Neural cell (in vitro differentiated cells): ENCODE results near the gene NACA. TPM values are rescaled to one million over a fixed set of nuclear protein-coding genes. Genes with fewer than 3 reads are reported as not detected.

Experiments
- H2AFZ ChIP-seq: fragments of 200-600, 300-800 bp; sonication (generic), shearing (Covaris generic); 2 replicates; pipeline ENCODE4 v1.6.0; 2014; ENCODE audit warnings: low read depth, mild to moderate bottlenecking, antibody characterized with exemption, low read length, moderate library complexity
- H3F3A ChIP-seq: fragments of 200-600 bp; shearing (Covaris generic); 2 replicates; pipeline ENCODE4 v1.6.1; 2016; ENCODE audit warnings: mild to moderate bottlenecking, moderate library complexity, mixed read lengths, antibody characterized with exemption, low read length; ENCODE audit not compliant: insufficient read depth, poor library complexity, severe bottlenecking
- H3K27ac ChIP-seq: fragments of 200-600, 300-800 bp; sonication (generic), shearing (Covaris generic); 2 replicates; pipeline ENCODE4 v1.5.1; 2014; ENCODE audit warnings: mild to moderate bottlenecking, low read length, moderate library complexity
- H3K27me3 ChIP-seq: fragments of 300-800, 200-600 bp; sonication (generic), shearing (Covaris generic); 2 replicates; pipeline ENCODE4 v1.6.0; 2014; ENCODE audit warnings: mild to moderate bottlenecking, low read depth, low read length, moderate library complexity; ENCODE audit not compliant: insufficient read depth
- H3K36me3 ChIP-seq: fragments of 300-800, 200-600 bp; sonication (generic), shearing (Covaris generic); 2 replicates; pipeline ENCODE4 v1.5.1; 2014; ENCODE audit warnings: mild to moderate bottlenecking, antibody characterized with exemption, low read length, moderate library complexity; ENCODE audit not compliant: insufficient read depth
- H3K4me2 ChIP-seq: fragments of 300-800, 200-600 bp; sonication (generic), shearing (Covaris generic); 2 replicates; pipeline ENCODE4 v1.6.0; 2014; ENCODE audit warnings: mild to moderate bottlenecking, low read length
- H3K4me3 ChIP-seq: fragments of 300-800, 200-600 bp; sonication (generic), shearing (Covaris generic); 2 replicates; pipeline ENCODE4 v1.5.1; 2014; ENCODE audit warnings: mild to moderate bottlenecking, low read length, moderate library complexity
- H3K79me2 ChIP-seq: fragments of 200-600 bp; shearing (Covaris generic); replicated peaks from 2 replicates; pipeline ENCODE4 v1.6.0; 2014; ENCODE audit warnings: mild to moderate bottlenecking, low read length, moderate library complexity; ENCODE audit not compliant: insufficient read depth
- H3K9ac ChIP-seq: fragments of 300-800, 200-600 bp; sonication (generic), shearing (Covaris generic); 2 replicates; pipeline ENCODE4 v1.6.1; 2016; ENCODE audit warnings: mild to moderate bottlenecking, low read length, mixed read lengths
- H3K9me2 ChIP-seq: fragments of 200-600 bp; shearing (Covaris generic); 2 replicates; pipeline ENCODE4 v1.6.1; 2016; ENCODE audit warnings: mild to moderate bottlenecking, low read length, mixed read lengths; ENCODE audit not compliant: insufficient read depth
- H3K9me3 ChIP-seq: fragments of 200-600, 300-800 bp; sonication (generic), shearing (Covaris generic); 2 replicates; pipeline ENCODE4 v1.6.1; 2016; ENCODE audit warnings: mild to moderate bottlenecking, mixed run types, low read length, moderate library complexity, mixed read lengths
- H4K20me1 ChIP-seq: fragments of 200-600 bp; shearing (Covaris generic); 2 replicates; pipeline ENCODE4 v1.6.1; 2016; ENCODE audit warnings: mild to moderate bottlenecking, mixed run types; ENCODE audit not compliant: insufficient read depth
- EP300 ChIP-seq: fragments of 450-650 bp; conservative IDR thresholded peaks from 2 replicates; pipeline ENCODE4 v1.6.1; 2014; ENCODE audit warnings: antibody characterized with exemption, mild to moderate bottlenecking, moderate library complexity; ENCODE audit not compliant: poor library complexity, severe bottlenecking
- EZH2 ChIP-seq: fragments of 200-600, 300-800 bp; shearing (Covaris generic), sonication (generic); IDR thresholded peaks from 2 replicates; pipeline ENCODE4 v1.6.1; 2014; ENCODE audit warnings: antibody characterized with exemption, low read length, borderline replicate concordance, mild to moderate bottlenecking; ENCODE audit not compliant: insufficient read depth, poor library complexity, severe bottlenecking
- MXI1 ChIP-seq: fragments of 450-650 bp; conservative IDR thresholded peaks from 2 replicates; pipeline ENCODE4 v1.6.1; 2014; ENCODE audit warnings: antibody characterized with exemption, mild to moderate bottlenecking; ENCODE audit not compliant: poor library complexity, severe bottlenecking
- POLR2AphosphoS5 ChIP-seq: IDR thresholded peaks from 2 replicates; pipeline ENCODE4 v1.6.1; 2012
- RAD21 ChIP-seq: fragments of 450-650 bp; conservative IDR thresholded peaks from 2 replicates; pipeline ENCODE4 v1.6.1; 2014; ENCODE audit warnings: antibody characterized with exemption, mild to moderate bottlenecking, moderate library complexity
- SMC3 ChIP-seq: fragments of 450-650 bp; conservative IDR thresholded peaks from 2 replicates; pipeline ENCODE4 v1.6.1; 2014; ENCODE audit warnings: antibody characterized with exemption, mild to moderate bottlenecking, moderate library complexity; ENCODE audit not compliant: poor library complexity
- TAF1 ChIP-seq: IDR thresholded peaks from 2 replicates; pipeline ENCODE4 v1.6.1; 2012; ENCODE audit warnings: low read depth
- polyA plus RNA-seq: library from polyadenylated mRNA; depleted of rRNA; stranded (reverse); fragments of >200 nt; gene quantifications from 2 replicates; pipeline ENCODE4 v1.2.3, GENCODE V29; 2014
- TF ChIP-seq, protein P1 (sequence below): fragments of 450-650 bp; IDR thresholded peaks from 2 replicates; pipeline ENCODE4 v1.5.1; 2014; ENCODE audit warnings: antibody characterized with exemption, mild to moderate bottlenecking, moderate library complexity; ENCODE audit not compliant: poor library complexity, severe bottlenecking
- TF ChIP-seq, protein P2 (sequence below): IDR thresholded peaks from 2 replicates; pipeline ENCODE4 v1.6.1; 2012; ENCODE audit warnings: borderline replicate concordance

Gene NACA
- polyA plus RNA-seq, 1 donor from 2014 or later = 1,797 TPM

DNA sequence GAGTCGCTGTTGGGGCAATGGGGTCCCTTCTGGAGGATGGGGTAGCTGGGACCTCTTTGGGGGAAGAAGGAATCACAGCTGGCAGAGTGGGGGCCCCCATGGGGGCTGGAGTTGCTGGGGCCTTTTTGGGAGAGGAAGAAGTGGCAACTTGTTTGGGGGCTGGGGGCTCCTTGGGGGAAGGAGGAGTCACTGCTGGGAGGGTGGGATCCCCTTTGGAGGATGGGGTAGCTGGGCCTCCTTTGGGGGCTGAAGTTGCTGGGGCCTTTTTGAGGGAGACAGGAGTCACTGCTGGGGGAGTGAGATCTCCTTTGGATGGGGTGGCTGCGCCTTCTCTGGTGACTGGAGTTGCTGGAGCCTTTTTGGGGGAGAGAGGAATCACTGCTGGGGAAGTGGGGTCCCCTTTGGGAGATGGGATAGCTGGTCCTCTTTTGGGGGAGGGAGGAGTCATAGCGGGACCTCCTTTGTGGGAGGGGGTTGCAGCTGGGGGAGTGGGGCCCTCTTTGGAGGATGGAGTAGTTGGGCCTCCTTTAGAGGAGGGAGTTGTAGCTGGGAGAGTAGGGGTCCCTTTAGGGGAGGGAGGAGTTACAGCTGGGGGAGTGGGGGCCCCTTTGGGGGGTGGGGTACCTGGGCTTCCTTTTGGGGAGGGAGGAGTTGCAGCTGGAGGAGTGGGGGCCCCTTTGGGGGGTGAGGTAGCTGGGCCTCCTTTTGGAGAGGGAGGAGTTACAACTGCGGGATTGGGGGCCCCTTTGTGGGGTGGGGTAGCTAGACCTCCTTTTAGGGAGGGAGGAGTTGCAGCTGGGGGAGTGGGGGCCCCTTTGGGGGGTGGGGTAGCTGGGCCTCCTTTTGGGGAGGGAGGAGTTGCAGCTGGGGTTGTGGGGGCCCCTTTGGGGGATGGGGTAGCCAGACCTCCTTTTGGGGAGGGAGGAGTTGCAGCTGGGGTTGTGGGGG is 7.9 kb downstream of the NACA start:
- Histone ChIP-seq H3K36me3 (peaks cover 15% of the 10 kb centered on the region), H3K4me2 (no peak overlapping the region), H3K27ac (no peak overlapping the region), H2AFZ (no peak overlapping the region), H4K20me1 (no peaks in the 10 kb centered on the region), H3K9me2 (no peaks in the 10 kb centered on the region), H3F3A (no peaks in the 10 kb centered on the region), H3K9ac (no peak overlapping the region), H3K79me2 (peaks cover 33% of the 10 kb centered on the region), H3K4me3 (no peak overlapping the region), H3K27me3 (no peaks in the 10 kb centered on the region), H3K9me3 (no peaks in the 10 kb centered on the region)
- TF ChIP-seq RAD21 (no peak), TAF1 (no peak), EZH2 (no peak)

DNA sequence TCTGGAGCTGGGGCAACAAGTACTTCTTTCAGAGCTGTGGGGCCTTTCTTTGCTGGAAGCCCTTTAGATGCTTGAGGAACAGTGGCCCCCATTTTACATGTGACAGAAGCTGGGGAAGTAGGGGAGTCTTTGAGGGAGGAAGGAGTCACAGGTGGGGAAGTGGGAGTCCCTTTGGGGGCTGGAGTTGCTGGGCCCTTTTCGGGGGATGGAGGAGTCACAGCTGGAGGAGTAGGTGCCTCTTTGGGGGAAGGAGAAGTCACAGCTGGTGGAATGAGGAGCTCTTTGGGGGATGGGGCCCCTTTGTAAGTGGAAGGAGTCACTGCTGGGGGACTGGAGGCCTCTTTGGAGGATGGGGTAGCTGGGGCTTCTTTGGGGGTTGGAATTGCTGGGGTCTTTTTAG is 8.6 kb downstream of the NACA start:
- Histone ChIP-seq H3K9me3 (no peaks in the 10 kb centered on the region), H3F3A (no peaks in the 10 kb centered on the region), H3K9ac (no peak overlapping the region), H2AFZ (no peak overlapping the region), H3K4me3 (no peak overlapping the region), H4K20me1 (no peaks in the 10 kb centered on the region), H3K27me3 (no peaks in the 10 kb centered on the region), H3K27ac (no peak overlapping the region), H3K36me3 (peaks cover 15% of the 10 kb centered on the region), H3K79me2 (peaks cover 26% of the 10 kb centered on the region), H3K4me2 (no peak overlapping the region), H3K9me2 (no peaks in the 10 kb centered on the region)
- no peak for TF ChIP-seq RAD21
- TF ChIP-seq SMC3 = no peak
- no peak for TF ChIP-seq EP300
- no peak for TF ChIP-seq MXI1
- TF ChIP-seq EZH2 = no peak
- TF ChIP-seq, protein P1, sequence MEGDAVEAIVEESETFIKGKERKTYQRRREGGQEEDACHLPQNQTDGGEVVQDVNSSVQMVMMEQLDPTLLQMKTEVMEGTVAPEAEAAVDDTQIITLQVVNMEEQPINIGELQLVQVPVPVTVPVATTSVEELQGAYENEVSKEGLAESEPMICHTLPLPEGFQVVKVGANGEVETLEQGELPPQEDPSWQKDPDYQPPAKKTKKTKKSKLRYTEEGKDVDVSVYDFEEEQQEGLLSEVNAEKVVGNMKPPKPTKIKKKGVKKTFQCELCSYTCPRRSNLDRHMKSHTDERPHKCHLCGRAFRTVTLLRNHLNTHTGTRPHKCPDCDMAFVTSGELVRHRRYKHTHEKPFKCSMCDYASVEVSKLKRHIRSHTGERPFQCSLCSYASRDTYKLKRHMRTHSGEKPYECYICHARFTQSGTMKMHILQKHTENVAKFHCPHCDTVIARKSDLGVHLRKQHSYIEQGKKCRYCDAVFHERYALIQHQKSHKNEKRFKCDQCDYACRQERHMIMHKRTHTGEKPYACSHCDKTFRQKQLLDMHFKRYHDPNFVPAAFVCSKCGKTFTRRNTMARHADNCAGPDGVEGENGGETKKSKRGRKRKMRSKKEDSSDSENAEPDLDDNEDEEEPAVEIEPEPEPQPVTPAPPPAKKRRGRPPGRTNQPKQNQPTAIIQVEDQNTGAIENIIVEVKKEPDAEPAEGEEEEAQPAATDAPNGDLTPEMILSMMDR = no peak
- TF ChIP-seq TAF1 = no peak
- no peak for TF ChIP-seq POLR2AphosphoS5
- TF ChIP-seq, protein P2, sequence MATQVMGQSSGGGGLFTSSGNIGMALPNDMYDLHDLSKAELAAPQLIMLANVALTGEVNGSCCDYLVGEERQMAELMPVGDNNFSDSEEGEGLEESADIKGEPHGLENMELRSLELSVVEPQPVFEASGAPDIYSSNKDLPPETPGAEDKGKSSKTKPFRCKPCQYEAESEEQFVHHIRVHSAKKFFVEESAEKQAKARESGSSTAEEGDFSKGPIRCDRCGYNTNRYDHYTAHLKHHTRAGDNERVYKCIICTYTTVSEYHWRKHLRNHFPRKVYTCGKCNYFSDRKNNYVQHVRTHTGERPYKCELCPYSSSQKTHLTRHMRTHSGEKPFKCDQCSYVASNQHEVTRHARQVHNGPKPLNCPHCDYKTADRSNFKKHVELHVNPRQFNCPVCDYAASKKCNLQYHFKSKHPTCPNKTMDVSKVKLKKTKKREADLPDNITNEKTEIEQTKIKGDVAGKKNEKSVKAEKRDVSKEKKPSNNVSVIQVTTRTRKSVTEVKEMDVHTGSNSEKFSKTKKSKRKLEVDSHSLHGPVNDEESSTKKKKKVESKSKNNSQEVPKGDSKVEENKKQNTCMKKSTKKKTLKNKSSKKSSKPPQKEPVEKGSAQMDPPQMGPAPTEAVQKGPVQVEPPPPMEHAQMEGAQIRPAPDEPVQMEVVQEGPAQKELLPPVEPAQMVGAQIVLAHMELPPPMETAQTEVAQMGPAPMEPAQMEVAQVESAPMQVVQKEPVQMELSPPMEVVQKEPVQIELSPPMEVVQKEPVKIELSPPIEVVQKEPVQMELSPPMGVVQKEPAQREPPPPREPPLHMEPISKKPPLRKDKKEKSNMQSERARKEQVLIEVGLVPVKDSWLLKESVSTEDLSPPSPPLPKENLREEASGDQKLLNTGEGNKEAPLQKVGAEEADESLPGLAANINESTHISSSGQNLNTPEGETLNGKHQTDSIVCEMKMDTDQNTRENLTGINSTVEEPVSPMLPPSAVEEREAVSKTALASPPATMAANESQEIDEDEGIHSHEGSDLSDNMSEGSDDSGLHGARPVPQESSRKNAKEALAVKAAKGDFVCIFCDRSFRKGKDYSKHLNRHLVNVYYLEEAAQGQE = no peak
